Gastrocnemius medialis (tissue), 4 donors: ENCODE measurements around the gene RAD50. TPM values are rescaled to one million over a fixed set of nuclear protein-coding genes. Genes with fewer than 3 reads are reported as not detected.
"Not testable (repeated sequence)": the region's sequence is repeated elsewhere in the genome, so short reads cannot be mapped to it uniquely, and the experiment has no call there.

Experiments
- ATAC-seq, 2 donors: fragments of 150-250 bp; one replicate each; pipeline ENCODE4 v1.9.1; 2016
- DNase-seq, 2 donors: peaks; one replicate each; pipeline ENCODE4 v3.0.0-alpha.2; 2019
- H3K27ac ChIP-seq, 4 donors: fragments of 200-600 bp; sonication (generic); 1 replicate in 1 of 4; 2 replicates in 3 of 4; pipeline ENCODE4 v1.5.1; 2016 to 2018; ENCODE audit warnings: mild to moderate bottlenecking in 2 of 4, moderate library complexity in 1 of 4
- H3K27me3 ChIP-seq, 3 donors: fragments of 200-600 bp; sonication (generic) in 2 of 3; 1 replicate in 1 of 3; 2 replicates in 2 of 3; pipeline versions ENCODE4 v1.5.1 to v1.6.0; 2016 to 2019; ENCODE audit warnings: mild to moderate bottlenecking in 1 of 3, moderate library complexity in 1 of 3
- H3K36me3 ChIP-seq, 2 donors: fragments of 200-600 bp; sonication (generic) in 1 of 2; one replicate each; pipeline ENCODE4 v1.5.1; 2017 to 2018
- H3K4me1 ChIP-seq, 2 donors: fragments of 200-600 bp; sonication (generic) in 1 of 2; one replicate each; pipeline ENCODE4 v1.5.1; 2016 to 2017; ENCODE audit warnings: mild to moderate bottlenecking in 2 of 2
- H3K4me3 ChIP-seq, 4 donors: fragments of 200-600 bp; sonication (generic) in 3 of 4; 1 replicate in 1 of 4; 2 replicates in 3 of 4; pipeline ENCODE4 v1.5.1; 2016 to 2019; ENCODE audit warnings: mild to moderate bottlenecking in 2 of 4
- H3K9me3 ChIP-seq, 3 donors: fragments of 200-600 bp; sonication (generic) in 2 of 3; 1 replicate in 1 of 3; 2 replicates in 2 of 3; pipeline ENCODE4 v1.5.1; 2016 to 2019
- POLR2A ChIP-seq, 2 donors: fragments of 450-650 bp; IDR thresholded peaks; one replicate each; pipeline ENCODE4 v1.6.1; 2017; ENCODE audit warnings: antibody characterized with exemption in 2 of 2, mild to moderate bottlenecking in 2 of 2, moderate library complexity in 2 of 2
- in situ Hi-C, 4 donors: fragments of 200-750 bp; cut with MboI; loops; one replicate each; pipeline versions ENCODE4 v1.15.0 to v1.8.0; 2017; ENCODE audit warnings: low sequenced_read_pairs in 4 of 4
- intact Hi-C: fragments of 100-400 bp; cut with DNase I; formaldehyde crosslinking; loops from one replicate; pipeline ENCODE4 v1.15.1; 2023; ENCODE audit warnings: low total_unique reads
- total RNA-seq, 4 donors: library from RNA; depleted of rRNA; stranded (reverse); fragments of >200 nt; gene quantifications; one replicate each; pipeline versions ENCODE4 v1.1.0 to v1.2.3, GENCODE V29; 2016
- TF ChIP-seq, protein P1 (sequence below), 5 experiments: fragments of 450-650 bp in 3 of 5; fragments of 200-600 bp in 2 of 5; sonication (generic) in 2 of 5; IDR thresholded peaks in 4 of 5; conservative IDR thresholded peaks in 1 of 5; 1 replicate in 4 of 5; 2 replicates in 1 of 5; pipeline ENCODE4 v1.5.1; 2016 to 2019; ENCODE audit warnings: antibody characterized with exemption in 5 of 5, mild to moderate bottlenecking in 3 of 5, moderate library complexity in 3 of 5

RAD50 gene
- total RNA-seq, 4 donors from 2014 or later = 18.9 to 29.1 (median 22.0) TPM

DNA sequence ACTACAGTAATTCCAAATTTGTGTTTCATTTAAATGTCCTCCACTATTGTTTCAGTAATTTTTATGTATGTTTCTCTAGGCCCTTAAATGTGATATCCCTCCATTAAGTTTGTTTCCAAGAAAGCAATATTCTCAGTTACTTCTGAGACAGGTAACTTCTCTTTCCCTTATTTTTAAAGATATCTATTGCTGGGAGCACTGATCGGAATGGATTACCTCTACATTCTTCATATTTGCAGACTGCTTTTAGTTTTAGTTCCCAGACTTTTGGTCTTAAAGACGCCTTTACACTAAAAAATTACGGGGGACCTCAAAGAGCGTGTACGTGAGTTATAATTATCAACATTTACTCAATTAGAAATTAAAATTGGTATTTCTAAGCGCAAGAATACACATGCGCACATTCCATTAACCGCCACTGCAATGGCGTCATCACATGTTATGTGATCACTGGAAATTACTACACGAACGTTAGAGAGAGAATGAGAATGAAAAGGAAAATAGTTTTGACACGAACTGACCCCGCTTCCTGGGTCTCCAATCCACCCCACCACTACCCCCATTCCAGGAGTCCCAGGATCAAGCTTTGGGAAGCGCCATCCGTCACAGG is 519 bp upstream of the RAD50 start:
- Histone ChIP-seq H3K27me3 (no peaks in the 10 kb centered on the region), H3K4me1 (peaks cover 10 to 18% of the 10 kb centered on the region in 2 donors), H3K36me3 (peaks cover 0 to 19% of the 10 kb centered on the region in 2 donors), H3K9me3 (no peaks in the 10 kb centered on the region), H3K4me3 (peak overlapping the region; percentile 68 to 91 (median 82)), H3K27ac (peak overlapping the region; percentile 83 to 88 (median 86))
- DNase-seq = no peak
- ATAC-seq = peak in 1 of 2 donors; percentile 31
- in situ Hi-C loops = no loop called here
- intact Hi-C loops = no loop called here
- TF ChIP-seq, protein P1, sequence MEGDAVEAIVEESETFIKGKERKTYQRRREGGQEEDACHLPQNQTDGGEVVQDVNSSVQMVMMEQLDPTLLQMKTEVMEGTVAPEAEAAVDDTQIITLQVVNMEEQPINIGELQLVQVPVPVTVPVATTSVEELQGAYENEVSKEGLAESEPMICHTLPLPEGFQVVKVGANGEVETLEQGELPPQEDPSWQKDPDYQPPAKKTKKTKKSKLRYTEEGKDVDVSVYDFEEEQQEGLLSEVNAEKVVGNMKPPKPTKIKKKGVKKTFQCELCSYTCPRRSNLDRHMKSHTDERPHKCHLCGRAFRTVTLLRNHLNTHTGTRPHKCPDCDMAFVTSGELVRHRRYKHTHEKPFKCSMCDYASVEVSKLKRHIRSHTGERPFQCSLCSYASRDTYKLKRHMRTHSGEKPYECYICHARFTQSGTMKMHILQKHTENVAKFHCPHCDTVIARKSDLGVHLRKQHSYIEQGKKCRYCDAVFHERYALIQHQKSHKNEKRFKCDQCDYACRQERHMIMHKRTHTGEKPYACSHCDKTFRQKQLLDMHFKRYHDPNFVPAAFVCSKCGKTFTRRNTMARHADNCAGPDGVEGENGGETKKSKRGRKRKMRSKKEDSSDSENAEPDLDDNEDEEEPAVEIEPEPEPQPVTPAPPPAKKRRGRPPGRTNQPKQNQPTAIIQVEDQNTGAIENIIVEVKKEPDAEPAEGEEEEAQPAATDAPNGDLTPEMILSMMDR (IDR thresholded peaks at IDR 0.05 in 4 of 5, conservative IDR thresholded peaks at IDR 0.05 in 1 of 5) = no peak
- no peak for TF ChIP-seq POLR2A (IDR thresholded peaks at IDR 0.05)

DNA sequence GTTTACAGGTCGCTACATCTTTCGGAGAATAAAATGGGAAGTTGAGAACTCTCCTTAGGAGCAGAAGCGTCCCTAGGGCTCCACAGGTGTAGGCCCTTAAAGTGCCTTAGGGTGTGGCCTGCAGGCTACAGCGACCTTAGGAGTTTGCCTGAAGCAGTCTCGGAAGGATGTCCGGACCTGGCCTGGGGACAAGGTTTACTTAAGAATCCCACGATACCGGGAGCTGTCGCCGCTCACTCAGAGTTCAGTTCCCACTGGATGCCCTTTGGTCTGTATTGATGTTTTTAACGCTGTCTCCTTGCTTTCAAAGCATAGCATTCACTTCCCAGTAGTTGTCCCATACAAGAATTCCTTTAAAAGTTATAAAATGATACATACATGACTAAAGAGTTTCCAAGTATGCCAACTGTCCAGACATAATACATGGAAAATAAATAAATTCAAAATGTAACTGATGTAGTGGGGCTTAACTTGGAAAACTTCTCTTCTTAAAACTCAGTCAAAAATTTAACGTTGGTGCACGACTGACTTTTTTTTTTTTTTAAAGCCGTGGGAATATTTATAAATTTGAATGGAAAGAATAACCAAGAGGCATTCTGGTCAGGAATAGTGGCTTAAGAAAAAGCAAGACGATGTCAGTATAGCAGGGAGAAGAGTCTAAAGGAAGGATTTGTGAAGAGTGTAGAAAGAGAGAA is 848 bp downstream of the RAD50 start:
- no peak for TF ChIP-seq POLR2A (IDR thresholded peaks at IDR 0.05)
- TF ChIP-seq, protein P1 (IDR thresholded peaks at IDR 0.05 in 4 of 5, conservative IDR thresholded peaks at IDR 0.05 in 1 of 5) = no peak
- Histone ChIP-seq H3K27me3 (no peaks in the 10 kb centered on the region), H3K27ac (peak overlapping the region; percentile 83 to 88 (median 86)), H3K4me3 (peak overlapping the region; percentile 68 to 91 (median 82)), H3K36me3 (peaks cover 0 to 27% of the 10 kb centered on the region in 2 donors), H3K4me1 (peaks cover 10 to 18% of the 10 kb centered on the region in 2 donors), H3K9me3 (no peaks in the 10 kb centered on the region)
- DNase-seq = peak in 1 of 2 donors; percentile 29
- ATAC-seq = peak; percentile 64 to 65
- intact Hi-C loops = no loop called here
- in situ Hi-C loops = no loop called here

DNA sequence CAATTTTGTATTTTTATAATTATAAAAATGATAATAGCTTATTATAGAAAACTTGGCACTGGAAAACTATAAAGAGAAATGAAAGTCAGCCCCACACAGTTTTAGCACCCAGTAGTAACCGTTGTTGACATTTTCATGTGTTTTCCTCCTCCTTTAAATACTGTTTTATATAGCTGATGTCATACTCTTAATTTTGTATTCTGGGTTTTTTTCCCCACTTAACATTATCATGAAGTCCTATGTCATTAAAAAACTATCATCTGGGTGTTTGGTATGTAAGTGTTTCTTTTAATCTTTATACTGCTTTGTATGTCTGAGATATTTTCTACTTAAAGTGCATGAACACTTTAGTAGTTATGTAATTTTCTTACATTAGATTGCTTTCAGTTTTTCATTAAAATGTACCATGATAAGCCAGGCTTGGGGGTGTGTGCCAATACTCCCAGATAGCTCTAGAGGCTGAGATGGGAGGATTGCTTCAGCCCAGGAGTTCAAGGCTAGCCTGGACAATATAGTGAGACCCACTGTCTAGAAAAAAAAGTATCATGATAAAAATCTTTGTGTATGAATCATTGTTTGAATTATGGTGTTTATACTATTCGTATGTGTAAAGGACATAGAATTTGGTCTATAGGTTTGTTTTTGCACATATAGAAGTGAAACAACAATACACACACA is 2.7 kb downstream of the RAD50 start:
- Histone ChIP-seq H3K4me3 (no peak overlapping the region), H3K27ac (no peak overlapping the region), H3K4me1 (peaks cover 10 to 18% of the 10 kb centered on the region in 2 donors), H3K9me3 (no peaks in the 10 kb centered on the region), H3K36me3 (peaks cover 0 to 45% of the 10 kb centered on the region in 2 donors), H3K27me3 (no peaks in the 10 kb centered on the region)
- in situ Hi-C loops (no loop called here), intact Hi-C loops (no loop called here)
- TF ChIP-seq, protein P1 (IDR thresholded peaks at IDR 0.05 in 4 of 5, conservative IDR thresholded peaks at IDR 0.05 in 1 of 5) = no peak
- no peak for TF ChIP-seq POLR2A (IDR thresholded peaks at IDR 0.05)
- ATAC-seq = no peak
- DNase-seq = no peak

DNA sequence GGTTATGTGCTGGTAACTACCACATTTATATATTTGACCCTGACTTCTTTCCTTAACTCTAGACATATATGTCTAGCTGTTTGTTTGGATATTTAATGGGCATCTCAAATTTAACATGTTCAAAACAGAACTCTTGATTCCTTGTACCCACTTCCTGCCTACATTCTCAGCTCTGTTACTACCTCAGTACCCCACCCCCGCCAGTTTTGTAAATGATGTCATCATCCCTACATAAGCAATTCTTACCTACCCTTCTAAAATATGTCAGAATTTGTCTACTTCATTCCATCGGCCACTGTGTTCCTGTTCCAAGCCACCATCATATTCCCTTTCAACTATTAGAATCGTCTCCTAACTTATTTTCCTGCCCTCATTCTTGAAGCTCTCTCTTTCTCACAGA is 4.8 kb downstream of the RAD50 start:
- H3K4me3 ChIP-seq = no peak overlapping the region
- in situ Hi-C loops = no loop called here
- H3K9me3 ChIP-seq = no peaks in the 10 kb centered on the region
- no peak for TF ChIP-seq POLR2A (IDR thresholded peaks at IDR 0.05)
- TF ChIP-seq, protein P1 (IDR thresholded peaks at IDR 0.05 in 4 of 5, conservative IDR thresholded peaks at IDR 0.05 in 1 of 5) = no peak
- H3K27ac ChIP-seq = no peak overlapping the region
- intact Hi-C loops = no loop called here
- peaks cover 7 to 13% of the 10 kb centered on the region in 2 donors for H3K4me1 ChIP-seq
- H3K36me3 ChIP-seq = peaks cover 0 to 53% of the 10 kb centered on the region in 2 donors
- ATAC-seq (no peak), DNase-seq (no peak)
- H3K27me3 ChIP-seq = no peaks in the 10 kb centered on the region

DNA sequence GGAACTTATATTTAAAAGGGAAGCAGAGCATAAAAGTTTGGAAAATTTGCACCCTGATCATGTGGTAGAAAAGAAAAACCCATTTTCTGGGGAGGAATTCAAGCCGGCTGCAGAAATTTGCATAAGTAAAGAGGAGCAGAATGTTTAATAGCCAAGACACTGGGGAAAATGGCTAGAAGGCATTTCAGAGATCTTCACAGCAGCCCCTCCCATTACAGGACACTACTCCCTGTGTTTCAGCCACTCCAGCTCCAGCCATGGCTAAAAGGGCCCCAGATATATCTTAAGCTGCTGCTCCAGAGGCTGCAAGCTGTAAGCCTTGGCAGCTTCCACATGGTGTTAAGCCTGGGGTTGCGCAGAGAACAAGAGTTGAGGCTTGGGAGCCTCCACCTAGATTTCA is 7.8 kb downstream of the RAD50 start:
- in situ Hi-C loops, ATAC-seq, H3K9me3 ChIP-seq, DNase-seq, H3K27me3 ChIP-seq, H3K4me1 ChIP-seq, H3K4me3 ChIP-seq, H3K27ac ChIP-seq, intact Hi-C loops: not testable (repeated sequence)
- peaks cover 0 to 49% of the 10 kb centered on the region in 2 donors for H3K36me3 ChIP-seq
